HG03442 (cell line): Measurements from ENCODE around the gene DENND10.
A peak's percentile ranks its signal among the peaks of the same experiment; 100 is the strongest.
"Not testable (repeated sequence)": the region's sequence is repeated elsewhere in the genome, so short reads cannot be mapped to it uniquely, and the experiment has no call there.

Experiments
- ATAC-seq: cut with Tn5 transposase; IDR thresholded peaks from one replicate; pipeline ENCODE4 v1.9.1; 2021; ENCODE audit warnings: mild to moderate bottlenecking, moderate library complexity; ENCODE audit not compliant: unreplicated experiment

Gene DENND10

DNA sequence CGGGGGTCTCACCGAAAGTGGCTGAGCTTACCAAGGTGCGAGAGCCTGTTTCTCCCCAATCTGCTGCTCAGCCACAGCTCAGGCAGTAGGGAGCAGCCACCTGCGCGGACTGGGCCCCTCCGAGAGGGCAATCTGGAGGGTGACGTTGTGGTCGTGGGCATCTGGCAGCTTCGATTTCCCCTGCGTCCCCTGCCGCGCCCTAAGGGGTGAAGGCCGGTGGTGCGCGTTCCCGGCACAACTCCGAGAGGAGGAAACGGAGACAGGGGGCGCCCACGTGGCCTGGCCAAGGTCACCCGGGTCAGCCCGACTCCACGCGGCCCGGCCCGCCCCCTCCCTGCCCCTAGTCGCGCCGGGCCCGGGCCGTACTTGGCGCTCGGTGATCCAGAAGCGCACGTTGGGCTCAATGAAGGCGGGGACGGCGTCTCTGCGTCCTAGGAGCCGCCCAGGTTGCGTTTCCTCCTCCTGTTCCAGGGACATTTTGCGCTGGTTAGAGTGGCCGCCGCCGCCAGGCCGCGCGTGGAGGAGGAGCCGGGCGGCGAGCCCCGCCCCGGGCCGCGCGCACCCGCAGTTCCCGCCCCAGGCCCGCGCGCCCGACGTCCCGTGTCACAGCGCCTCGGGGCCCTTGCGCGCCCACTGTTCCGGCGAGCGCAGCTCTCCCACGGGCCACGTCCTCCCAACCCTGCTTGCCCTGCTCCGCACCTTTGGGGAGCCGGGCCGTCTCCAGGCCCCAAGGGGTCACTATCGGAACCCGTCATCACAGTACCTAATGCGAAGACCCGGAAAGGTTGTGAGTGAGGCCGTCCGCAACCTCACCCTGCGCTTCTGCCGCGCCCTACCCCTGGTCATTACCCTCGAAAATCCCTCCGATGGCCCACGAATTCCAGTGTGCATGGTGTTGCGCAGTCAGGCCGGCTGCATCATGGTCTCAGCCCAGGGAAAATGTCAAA is 61.5 kb downstream of the DENND10 start, which contains the start of gene SFXN4:
Gene SFXN4, minus strand, starts transcription at position 544 of the 947 bp plus-strand sequence. Its CDS starts 67 bp downstream, at position 477.
- peak; percentile 85 for ATAC-seq

DNA sequence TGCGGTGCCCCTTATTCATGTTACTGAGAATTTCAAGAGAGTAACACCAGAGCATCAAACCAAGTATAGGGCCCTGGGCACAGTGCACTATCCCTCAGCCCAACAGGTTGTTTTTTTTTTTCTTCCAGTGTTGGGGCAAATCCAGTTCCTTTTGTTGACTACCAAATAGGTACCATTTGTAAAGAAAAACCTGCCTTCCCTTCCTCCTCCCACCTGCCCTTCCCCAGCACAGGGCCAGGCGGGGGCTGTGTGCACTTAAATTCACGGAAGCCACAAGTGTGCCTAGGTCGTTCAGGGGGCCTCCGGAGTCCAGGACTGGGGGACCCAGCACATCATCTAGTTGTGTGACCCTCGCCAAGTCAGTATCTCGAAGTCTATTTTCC is 62.2 kb downstream of the DENND10 start:
- ATAC-seq = no peak

DNA sequence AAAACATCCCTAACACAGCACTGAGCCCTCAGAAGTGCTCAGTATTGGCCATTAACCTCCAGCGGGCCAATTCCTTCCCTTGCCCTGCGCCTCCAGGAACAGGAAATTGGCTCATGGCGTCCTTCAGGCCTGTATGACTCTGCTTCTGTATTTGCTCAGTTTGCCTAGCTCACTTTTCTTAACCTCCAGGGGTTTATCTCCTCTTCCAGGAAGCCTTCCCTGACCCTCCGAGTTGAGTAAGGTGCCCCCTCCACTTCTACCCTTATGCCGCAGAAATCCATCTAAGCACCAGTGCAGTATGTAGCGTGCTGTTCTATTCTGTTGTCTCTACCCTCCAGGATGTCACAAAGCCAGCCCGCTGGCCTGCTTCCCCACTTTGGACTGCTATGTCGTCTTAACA is 62.7 kb downstream of the DENND10 start:
- ATAC-seq = no peak

DNA sequence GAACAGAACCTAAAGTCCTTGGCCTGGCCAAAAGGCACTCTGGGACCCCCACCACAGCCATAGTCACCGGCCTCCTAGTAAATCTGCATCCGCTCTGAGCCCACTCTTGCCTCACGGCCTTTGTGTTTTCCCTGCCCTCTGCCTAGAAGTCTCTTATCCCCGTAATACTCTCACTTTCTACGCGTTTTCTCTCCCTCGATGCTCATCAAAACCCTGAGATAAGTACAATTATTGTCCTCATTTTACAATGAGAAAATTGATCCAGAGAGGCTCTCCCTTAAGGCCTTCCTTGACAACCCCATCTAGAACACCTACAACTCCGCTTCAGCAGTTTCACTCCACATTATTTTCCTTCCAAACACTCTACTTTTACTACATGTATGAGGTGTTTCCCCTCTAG is 63.1 kb downstream of the DENND10 start:
- no peak for ATAC-seq

DNA sequence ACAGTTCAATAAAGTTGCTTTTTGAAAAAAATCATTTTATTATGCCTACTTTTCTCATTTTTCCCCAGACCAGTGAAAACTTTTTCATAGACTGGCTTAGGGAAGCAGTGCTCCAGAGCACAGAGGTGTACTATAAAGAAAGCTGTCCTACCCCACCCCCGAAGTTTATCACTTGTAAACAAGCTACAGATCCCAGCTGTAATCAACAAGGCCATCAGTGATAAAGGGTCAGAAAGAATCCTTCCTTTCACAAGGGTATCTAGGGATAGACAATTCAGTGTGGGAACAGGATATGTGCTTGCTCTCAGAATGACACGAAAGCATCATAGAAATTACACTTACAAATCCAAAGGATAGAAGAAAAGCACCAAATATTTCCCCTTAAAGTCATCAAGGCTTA is 70.2 kb downstream of the DENND10 start:
- no peak for ATAC-seq

DNA sequence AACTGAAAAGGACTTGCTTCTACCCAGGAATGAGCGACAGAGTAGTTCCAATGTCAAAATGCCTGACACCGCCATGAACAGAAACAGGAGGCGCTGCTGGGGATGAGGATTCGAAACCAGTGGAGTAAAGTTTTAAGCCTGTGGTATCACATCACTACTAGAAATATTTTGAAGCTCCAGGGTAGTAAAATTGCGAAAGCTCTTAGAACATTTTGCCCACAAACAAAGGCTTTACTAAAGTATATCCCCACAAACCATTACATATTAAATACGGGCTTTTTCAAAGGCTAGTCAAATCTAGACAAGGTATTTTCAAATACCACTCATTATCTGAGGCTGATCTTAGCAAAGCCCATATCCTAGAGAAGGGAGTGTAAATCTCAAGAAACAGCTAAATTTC is 72.3 kb downstream of the DENND10 start:
- no peak for ATAC-seq

DNA sequence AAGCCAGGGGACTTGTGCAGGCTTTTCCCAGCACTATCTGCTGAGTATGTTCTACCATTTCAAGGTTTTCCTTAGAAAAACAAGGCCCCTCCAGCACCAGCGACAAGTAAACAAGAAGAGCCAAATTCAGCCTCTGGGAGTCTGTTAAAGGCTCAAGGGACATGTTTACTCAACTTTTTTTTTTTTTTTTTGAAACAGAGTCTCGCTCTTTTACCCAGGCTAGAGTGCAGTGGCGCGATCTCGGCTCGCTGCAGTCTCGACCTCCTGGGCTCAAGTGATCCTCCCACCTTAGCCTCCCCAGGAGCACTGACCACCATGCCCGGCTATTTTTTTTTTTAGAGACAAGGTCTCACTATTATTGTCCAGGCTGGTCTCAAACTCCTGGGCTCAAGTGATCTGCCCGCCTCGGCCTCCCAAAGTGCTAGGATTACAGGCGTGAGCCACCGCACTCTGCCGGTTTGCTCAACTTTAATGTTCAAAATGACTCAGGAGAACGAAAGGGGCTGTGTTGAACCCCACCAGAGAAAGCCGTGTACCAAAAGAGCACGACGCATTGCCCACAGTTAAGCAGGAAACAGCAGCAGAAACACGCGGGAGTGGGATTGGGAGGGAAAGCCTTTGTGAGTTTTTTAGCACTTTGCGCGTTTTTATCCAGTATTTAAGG is 73.9 kb downstream of the DENND10 start:
- ATAC-seq = peak; percentile 29

DNA sequence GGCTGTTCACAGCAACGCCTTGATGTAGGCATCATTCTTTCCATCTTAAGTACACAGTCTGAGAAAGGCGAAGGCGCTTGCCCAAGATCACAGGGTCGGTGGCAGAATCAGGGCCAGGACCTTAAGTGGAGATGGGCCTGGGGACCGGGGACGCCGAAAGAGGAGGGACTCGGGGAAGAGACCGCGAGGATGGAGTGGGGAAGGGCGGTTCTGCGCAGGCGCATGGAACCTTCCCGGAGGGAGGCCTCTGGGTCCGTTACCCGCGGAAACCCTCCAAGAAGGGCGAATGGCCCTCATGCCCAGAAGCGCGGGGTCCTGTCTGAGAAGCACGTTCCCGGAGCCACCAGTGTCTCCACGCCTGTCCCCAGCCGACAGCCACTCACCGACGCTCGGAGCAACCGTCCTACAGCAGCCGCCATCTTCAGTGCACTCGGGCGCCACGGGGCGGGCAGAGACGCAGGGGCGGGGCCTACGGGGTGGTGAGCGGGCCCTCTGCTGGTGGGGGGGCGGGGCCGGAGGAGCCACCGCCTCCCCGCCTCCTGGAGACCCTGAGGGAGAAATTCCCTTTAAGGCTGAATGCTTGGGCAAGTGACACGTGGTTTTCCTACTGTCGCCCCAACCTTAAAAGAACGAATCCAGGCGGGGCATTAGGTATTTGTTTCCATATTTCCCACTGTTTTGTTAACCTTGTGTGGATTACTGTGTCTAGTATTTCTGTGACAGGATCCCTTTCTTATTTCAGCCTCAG is 74.6 kb downstream of the DENND10 start, which contains the start of gene PRDX3:
Gene PRDX3, minus strand, starts transcription at position 441 of the 748 bp plus-strand sequence. Its CDS starts 22 bp downstream, at position 419.
- ATAC-seq = peak; percentile 87

DNA sequence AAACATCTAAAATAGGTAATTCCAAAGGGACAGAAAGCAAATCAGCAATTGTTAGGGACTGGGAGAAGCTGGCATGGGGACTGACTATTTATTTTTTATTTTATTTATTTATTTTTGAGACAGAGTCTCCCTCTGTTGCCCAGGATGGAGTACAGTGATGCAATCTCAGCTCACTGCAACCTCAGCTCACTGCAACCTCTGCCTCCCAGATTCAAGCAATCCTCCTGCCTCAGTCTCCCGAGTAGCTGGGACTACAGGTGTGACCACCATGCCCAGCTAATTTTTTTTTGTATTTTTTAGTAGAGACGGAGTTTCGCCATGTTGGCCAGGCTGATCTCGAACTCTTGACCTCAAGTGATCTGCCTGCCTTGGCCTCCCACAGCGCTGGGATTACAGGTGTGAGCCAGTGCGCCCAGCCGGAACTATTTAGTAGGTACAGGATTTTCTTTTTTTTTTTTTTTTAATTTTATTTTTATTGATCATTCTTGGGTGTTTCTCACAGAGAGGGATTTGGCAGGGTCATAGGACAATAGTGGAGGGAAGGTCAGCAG is 77.0 kb downstream of the DENND10 start:
- not testable (repeated sequence) for ATAC-seq

DNA sequence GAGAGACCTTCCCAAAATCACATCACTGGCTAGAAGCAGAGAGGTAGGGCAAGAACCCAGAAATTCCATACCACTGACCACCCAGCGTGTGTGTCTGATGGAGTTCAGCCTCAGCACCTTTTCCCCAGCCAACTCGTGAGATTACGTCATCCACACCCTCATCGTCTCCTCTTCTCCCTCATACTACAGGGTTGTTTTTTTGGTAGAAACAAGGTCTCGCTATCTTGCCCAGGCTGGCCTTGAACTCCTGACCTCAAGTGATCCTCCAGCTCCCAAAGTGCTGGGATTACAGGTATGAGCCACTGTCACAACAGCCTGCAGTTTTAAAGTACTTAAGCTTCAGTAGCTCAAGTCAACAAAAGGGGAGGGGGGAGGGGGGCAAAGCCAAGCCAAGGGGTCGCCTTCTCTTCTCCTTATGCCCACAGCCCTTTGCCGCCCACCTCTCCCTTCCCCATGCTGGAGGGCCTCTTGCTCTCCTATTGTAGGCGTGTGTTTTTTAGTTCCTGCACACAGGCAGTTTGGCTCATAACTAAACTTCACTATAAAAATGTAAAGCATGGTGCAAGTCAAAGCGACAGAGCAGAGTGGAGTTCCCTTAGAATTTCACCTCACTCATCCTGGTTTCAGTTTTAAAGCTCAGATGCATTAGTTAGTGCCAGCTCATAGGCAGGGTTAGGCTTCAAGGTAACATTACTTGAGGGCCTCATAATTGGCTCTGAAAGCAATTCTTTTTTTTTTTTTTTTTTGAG is 79.9 kb downstream of the DENND10 start:
- no peak for ATAC-seq
